GM21529 (cell line): Measurements from ENCODE around the gene PRR19.

Source experiments
- ATAC-seq: cut with Tn5 transposase; IDR thresholded peaks from one replicate; pipeline ENCODE4 v1.9.1; 2021; ENCODE audit not compliant: unreplicated experiment

Gene PRR19

DNA sequence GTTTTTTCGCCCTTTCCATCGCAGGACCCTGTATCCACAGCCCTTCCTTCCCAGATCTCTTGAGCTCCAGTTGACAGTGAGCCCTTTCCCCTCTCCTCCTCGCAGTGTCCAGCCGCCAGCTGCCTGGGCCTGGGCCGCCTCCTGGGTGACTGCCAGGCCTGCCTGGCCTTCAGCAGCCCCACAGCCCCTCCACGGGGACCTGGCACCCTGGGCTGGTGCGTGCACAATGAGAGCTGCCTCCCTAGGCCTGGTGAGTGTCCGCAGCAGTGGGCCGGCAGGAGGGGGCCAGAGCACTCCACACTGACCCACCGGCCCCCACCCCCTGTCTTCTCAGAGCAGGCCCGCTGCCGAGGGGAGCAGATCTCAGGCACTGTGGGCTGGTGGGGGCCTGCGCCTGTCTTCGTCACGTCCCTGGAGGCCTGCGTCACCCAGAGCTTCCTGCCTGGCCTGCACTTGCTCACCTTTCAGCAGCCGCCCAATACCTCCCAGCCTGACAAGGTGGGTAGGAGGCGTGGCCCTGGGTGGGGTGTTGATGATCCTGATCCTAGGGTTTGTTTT lies 42.5 kb downstream of the PRR19 start:
- no peak for ATAC-seq

DNA sequence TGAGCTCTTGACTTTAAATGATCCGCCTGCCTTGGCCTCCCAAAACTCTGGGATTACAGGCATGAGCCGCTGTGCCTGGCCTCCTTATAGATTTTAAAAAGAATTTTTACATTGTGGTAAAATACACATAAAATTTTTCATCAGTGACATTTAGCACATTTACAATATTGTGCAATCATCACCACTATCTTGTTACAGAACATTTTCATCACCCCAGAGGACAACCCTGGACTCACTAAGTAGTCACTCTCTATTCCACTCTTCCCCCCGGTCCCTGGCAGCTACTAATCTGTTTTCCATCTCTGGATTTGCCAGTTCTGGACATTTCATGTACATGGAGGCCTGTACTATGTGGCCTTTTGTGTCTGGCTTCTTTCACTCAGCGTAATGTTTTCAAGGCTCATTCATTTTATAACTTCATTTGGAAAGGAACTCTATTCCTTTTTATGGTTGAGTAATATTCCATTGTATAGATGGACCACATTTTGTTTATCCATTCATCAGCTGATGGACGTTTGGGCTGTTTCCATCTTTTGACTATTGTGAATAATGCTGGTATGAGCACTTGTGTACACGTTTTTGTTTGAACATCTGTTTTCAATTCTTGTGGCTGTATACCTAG lies 43.4 kb downstream of the PRR19 start:
- no peak for ATAC-seq

DNA sequence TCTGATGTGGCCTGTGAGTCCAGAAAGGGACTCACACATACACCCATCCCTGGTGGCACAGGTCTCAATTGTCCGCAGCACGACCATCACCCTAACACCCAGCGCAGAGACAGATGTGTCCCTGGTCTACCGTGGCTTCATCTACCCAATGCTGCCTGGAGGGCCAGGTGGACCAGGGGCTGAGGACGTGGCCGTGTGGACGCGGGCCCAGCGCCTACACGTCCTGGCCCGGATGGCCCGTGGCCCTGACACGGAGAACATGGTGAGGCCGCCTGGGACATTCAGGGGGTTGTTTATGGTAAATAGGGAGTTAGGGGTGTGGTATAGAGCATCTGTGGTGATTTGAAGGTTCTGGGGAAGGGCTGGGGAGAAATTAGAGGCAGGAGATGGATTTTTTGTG lies 46.3 kb downstream of the PRR19 start:
- ATAC-seq, result no peak

GRCh38 chr19:42349378-42350107 lies 47.6 kb downstream of the PRR19 start:
- ATAC-seq, result no peak

DNA sequence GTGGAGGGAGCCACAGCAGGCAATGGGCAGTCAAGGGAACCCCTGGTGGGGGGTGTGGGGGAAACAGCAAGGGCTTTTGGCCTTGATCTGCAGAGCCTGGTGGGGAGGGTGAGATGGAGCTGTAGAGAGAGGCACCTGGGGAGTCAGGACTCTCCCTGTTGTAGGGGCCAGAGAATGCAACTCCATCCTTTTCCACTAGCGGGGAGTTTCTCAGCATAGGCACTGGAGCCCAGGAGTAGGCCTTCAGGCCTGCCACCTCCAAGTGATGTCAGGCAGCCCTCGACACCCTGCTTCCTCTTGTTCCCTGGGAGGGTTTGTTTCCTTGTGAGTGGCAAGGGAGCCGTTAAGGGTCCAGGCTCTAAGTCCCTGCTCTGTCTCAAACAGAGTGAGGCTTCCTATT lies 48.5 kb downstream of the PRR19 start:
- no peak for ATAC-seq

DNA sequence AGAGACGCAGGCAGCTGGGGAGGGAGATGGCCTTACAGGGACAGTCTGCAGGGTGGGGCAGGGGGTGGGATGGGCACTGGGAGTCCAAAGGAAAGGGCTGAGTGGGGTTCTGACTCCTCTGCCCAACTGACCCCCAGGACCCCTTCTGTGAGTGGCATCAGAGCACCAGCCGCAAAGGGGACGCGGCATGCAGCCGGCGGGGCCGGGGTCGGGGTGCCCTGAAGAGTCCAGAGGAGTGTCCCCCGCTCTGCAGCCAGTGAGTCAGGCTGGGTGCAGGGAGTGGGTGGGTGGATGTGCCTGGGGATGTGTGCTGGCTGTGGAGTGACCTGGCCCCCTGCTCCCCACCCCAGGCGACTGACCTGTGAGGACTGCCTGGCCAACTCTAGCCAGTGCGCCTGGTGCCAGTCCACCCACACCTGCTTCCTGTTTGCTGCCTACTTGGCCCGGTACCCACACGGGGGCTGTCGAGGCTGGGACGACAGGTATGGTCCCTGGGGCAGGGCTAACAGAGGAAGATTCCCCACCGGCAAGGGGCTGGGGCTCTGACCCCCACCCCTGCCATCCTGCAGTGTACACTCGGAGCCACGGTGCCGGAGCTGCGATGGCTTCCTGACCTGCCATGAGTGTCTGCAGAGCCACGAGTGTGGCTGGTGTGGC lies 49.3 kb downstream of the PRR19 start:
- ATAC-seq, result no peak

GRCh38 chr19:42352301-42353259 lies 50.6 kb downstream of the PRR19 start:
- no peak for ATAC-seq

DNA sequence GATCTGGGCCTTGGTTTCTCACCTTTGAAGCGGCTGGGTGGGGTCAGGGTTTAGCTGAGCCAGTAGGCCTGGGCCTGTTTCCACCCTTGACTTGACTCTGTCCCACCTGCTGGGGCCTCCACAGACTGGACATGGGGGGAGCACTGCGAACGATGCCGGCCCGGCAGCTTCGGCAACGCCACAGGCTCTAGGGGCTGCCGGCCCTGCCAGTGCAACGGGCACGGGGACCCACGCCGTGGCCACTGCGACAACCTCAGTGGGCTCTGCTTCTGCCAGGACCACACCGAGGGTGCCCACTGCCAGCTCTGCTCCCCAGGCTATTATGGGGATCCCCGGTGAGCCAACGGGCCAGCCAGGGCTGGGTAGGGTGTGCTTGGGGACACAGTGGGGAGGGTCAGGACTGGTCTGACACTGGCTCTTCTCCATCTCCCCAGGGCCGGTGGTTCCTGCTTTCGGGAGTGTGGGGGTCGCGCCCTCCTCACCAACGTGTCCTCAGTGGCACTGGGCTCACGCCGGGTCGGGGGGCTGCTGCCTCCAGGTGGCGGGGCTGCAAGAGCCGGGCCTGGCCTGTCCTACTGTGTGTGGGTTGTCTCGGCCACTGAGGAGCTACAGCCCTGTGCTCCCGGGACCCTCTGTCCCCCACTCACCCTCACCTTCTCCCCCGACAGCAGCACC lies 51.5 kb downstream of the PRR19 start:
- ATAC-seq, result no peak

DNA sequence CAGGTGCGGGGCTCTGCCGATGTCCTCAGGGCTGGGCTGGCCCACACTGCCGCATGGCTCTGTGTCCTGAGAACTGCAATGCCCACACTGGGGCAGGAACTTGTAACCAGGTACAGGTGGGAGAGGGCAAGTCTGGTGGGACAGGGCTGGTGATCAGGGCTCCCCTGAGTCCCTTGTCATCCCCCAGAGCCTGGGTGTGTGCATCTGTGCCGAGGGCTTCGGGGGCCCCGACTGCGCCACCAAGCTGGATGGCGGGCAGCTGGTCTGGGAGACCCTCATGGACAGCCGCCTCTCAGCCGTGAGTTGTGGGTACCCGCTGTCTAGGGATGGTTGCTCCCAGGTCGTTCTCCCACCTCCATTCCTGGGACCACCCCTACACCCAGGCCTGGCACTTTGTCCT lies 54.0 kb downstream of the PRR19 start:
- ATAC-seq, result no peak

- no peak for ATAC-seq
Measured at GRCh38 chr19:42356686-42357085, 54.8 kb downstream of the PRR19 start.

DNA sequence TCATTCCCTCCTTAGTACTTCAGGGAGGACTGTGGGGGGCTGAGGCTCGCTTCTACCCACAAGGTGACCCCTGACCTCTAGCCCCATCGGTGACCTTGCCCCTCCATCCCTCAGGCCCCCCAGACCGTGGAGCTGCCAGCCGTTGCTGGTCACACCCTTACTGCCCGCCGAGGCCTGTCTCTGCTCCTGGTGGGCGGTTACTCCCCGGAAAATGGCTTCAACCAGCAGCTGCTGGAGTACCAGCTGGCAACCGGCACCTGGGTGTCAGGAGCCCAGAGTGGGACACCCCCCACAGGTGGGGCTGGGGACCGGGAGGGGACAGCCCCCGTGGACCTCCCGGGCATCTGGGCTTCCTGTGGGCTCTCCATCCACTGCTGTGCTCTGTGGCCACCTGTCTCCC lies 55.4 kb downstream of the PRR19 start:
- ATAC-seq, result no peak
